Fibroblast of mammary gland (primary cell): ENCODE measurements around the gene TTF2.
"Not testable (repeated sequence)": the region's sequence is repeated elsewhere in the genome, so short reads cannot be mapped to it uniquely, and the experiment has no call there.

ENCODE experiments used
- DNase-seq: peaks from one replicate; pipeline ENCODE4 v3.0.0-alpha.2; 2010; ENCODE audit warnings: low read depth
- H3K4me3 ChIP-seq: 2 replicates; pipeline ENCODE4 v1.5.1; 2011; ENCODE audit warnings: low read depth, mild to moderate bottlenecking, low read length, moderate library complexity; ENCODE audit not compliant: control insufficient read depth
- TF ChIP-seq, protein P1 (sequence below): conservative IDR thresholded peaks from 2 replicates; pipeline ENCODE4 v1.5.1; 2011; ENCODE audit warnings: low read depth, low read length, inconsistent platforms; ENCODE audit not compliant: control insufficient read depth, insufficient read depth

The TTF2 gene

DNA sequence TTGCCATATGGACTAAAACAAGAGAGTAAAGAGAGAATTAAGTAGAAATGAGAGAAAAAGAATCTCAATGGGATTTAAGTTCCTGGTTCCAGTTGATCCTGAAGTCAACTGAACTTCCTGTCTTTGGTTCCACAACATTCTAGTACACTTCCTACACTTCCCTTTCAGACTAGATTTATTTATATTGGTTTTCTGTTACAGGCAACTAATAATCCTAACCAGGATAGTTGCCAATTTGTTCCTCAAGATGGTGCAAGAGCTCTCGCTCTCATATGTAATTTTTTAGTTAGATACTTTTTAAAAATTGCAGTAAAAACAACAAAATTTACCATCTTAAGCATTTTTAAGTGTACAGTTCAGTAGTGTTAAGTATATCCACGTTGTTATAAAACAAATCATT is 90.2 kb downstream of the TTF2 start:
- H3K4me3 ChIP-seq: no peak overlapping the region
- peak; percentile 39 for DNase-seq
- TF ChIP-seq, protein P1, sequence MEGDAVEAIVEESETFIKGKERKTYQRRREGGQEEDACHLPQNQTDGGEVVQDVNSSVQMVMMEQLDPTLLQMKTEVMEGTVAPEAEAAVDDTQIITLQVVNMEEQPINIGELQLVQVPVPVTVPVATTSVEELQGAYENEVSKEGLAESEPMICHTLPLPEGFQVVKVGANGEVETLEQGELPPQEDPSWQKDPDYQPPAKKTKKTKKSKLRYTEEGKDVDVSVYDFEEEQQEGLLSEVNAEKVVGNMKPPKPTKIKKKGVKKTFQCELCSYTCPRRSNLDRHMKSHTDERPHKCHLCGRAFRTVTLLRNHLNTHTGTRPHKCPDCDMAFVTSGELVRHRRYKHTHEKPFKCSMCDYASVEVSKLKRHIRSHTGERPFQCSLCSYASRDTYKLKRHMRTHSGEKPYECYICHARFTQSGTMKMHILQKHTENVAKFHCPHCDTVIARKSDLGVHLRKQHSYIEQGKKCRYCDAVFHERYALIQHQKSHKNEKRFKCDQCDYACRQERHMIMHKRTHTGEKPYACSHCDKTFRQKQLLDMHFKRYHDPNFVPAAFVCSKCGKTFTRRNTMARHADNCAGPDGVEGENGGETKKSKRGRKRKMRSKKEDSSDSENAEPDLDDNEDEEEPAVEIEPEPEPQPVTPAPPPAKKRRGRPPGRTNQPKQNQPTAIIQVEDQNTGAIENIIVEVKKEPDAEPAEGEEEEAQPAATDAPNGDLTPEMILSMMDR: no peak

DNA sequence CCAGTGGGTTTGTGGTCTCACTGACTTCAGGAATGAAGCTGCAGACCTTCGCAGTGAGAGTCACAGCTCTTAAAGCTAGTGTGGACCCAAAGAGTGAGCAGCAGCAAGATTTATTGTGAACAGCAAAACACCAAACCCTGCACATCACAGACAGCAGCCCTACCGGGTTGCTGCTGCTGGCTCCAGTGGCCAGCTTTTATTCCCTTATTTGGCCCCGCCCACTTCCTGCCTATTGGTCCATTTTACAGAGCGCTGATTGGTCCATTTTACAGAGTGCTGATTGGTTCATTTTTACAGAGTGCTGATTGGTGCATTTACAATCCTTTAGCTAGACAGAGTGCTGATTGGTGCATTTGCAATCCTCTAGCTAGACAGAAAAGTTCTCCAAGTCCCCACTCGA is 91.2 kb downstream of the TTF2 start:
- not testable (repeated sequence) for DNase-seq, H3K4me3 ChIP-seq
